Kidney (tissue), 14 donors: ENCODE data around the gene SLC12A7. TPM values are rescaled to one million over a fixed set of nuclear protein-coding genes. Genes with fewer than 3 reads are reported as not detected.
A peak's percentile ranks its signal among the peaks of the same experiment; 100 is the strongest.

Experiments
- DNase-seq, 5 donors: peaks; one replicate each; pipeline ENCODE4 v3.0.0-alpha.2; 2013 to 2020
- FAIRE-seq: peaks from 2 replicates; lab custom pipeline; 2012; peaks lifted over from hg19 to GRCh38; lab: Jason Lieb, UNC
- H3K27ac ChIP-seq, 2 donors: one replicate each; pipeline ENCODE4 v1.7.0; 2013; ENCODE audit warnings: low read depth in 2 of 2, low read length in 2 of 2, inconsistent platforms in 1 of 2
- H3K27me3 ChIP-seq: one replicate; pipeline ENCODE4 v1.7.1; 2013; ENCODE audit warnings: low read length, inconsistent platforms; ENCODE audit not compliant: control insufficient read depth, insufficient read depth
- H3K36me3 ChIP-seq, 3 donors: one replicate each; pipeline versions ENCODE4 v1.7.0 to v1.7.1; 2013; ENCODE audit warnings: low read length in 3 of 3, control low read depth in 1 of 3, inconsistent platforms in 1 of 3; ENCODE audit not compliant: insufficient read depth in 3 of 3, control insufficient read depth in 2 of 3
- H3K4me1 ChIP-seq, 3 donors: one replicate each; pipeline versions ENCODE4 v1.7.0 to v1.7.1; 2013; ENCODE audit warnings: low read length in 3 of 3, inconsistent platforms in 1 of 3, low read depth in 1 of 3; ENCODE audit not compliant: control insufficient read depth in 2 of 3, insufficient read depth in 2 of 3
- H3K4me3 ChIP-seq, 3 donors: one replicate each; pipeline versions ENCODE4 v1.7.0 to v1.8.1; 2013; ENCODE audit warnings: low read length in 3 of 3, control low read depth in 1 of 3, inconsistent platforms in 1 of 3
- H3K9ac ChIP-seq, 3 donors: one replicate each; pipeline versions ENCODE4 v1.7.0 to v1.7.1; 2013; ENCODE audit warnings: low read length in 3 of 3, control low read depth in 1 of 3, inconsistent platforms in 1 of 3
- H3K9me3 ChIP-seq, 3 donors: one replicate each; pipeline versions ENCODE4 v1.7.0 to v1.7.1; 2013; ENCODE audit warnings: low read length in 3 of 3, control low read depth in 1 of 3, inconsistent platforms in 1 of 3; ENCODE audit not compliant: control insufficient read depth in 2 of 3, insufficient read depth in 1 of 3
- intact Hi-C: fragments of 100-400 bp; cut with DNase I; formaldehyde crosslinking; loops from one replicate; pipeline ENCODE4 v1.11.1; 2022
- polyA plus RNA-seq: library from polyadenylated mRNA; stranded (reverse); fragments of 350-450 nt; fragmentation: Illumina TruSeq; extraction: RNeasy Lipid Tissue Mini Kit (QIAGEN cat#74804); gene quantifications from one replicate; pipeline ENCODE4 v1.2.3, GENCODE V29; 2014; ENCODE audit warnings: low read depth, low replicate concordance; ENCODE audit not compliant: insufficient read depth
- total RNA-seq: library from RNA; stranded (reverse); fragmentation: NEBNext Ultra II Directional; extraction: Animal tissue kit (Norgen Biotek cat#: 25700); gene quantifications from one replicate; pipeline ENCODE4 v1.2.1, GENCODE V29; 2021
- TF ChIP-seq, protein P1 (sequence below): IDR thresholded peaks from 3 replicates; pipeline ENCODE4 v1.5.1; 2012; ENCODE audit warnings: mild to moderate bottlenecking, moderate library complexity, borderline replicate concordance; ENCODE audit not compliant: insufficient read depth; ENCODE audit errors: extremely low read depth
- donor health status: control.
- donor health status: control.
- donor health status: control.
- donor health status: control.
- donor health status: control.
- donor health status: DM: yes; HTN: yes; CAD: no.
- donor health status: Normal renal cell carcinoma (clear cell type).

SLC12A7 gene
- total and polyA plus RNA-seq, 2 donors from 2014 or later: 28.2 to 92.9 TPM

DNA sequence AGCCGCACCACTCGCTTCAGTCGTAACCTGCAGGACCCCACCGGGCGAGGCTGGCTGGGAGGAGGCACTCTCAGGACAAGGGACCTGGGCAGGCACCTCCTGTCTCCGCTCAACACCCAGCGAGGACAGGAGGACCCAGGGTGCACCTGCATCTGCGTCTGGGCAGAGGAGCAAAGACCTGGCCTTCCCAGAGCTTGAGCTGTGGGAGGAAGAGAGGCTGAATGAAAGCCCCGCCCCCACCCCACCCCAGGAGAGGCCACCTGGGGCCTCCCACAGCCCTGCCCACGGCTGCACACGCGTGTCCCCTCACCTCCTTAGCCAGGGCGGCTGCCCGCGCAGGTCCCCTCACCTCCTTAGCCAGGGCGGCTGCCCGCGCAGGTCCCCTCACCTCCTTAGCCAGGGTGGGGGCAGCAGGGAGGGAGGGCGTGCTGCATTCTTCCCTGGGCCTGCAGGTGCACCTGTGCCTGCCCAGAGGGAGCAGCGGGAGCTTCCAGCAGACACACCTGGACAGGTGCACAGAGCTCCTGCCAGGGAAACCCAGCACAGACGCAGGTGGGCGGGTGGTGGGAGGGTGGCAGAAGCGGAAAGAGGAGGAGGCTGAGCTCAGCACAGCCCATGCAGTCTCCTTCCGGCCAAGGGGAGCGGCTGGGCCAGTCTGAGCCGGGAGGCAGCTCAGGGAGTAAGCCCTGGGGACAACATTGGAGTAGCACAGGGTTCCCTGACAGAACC lies 18.5 kb upstream of the SLC12A7 start:
- no peaks in the 10 kb centered on the region for H3K36me3 ChIP-seq
- DNase-seq: peak; percentile 78 to 93 (median 85)
- TF ChIP-seq, protein P1, sequence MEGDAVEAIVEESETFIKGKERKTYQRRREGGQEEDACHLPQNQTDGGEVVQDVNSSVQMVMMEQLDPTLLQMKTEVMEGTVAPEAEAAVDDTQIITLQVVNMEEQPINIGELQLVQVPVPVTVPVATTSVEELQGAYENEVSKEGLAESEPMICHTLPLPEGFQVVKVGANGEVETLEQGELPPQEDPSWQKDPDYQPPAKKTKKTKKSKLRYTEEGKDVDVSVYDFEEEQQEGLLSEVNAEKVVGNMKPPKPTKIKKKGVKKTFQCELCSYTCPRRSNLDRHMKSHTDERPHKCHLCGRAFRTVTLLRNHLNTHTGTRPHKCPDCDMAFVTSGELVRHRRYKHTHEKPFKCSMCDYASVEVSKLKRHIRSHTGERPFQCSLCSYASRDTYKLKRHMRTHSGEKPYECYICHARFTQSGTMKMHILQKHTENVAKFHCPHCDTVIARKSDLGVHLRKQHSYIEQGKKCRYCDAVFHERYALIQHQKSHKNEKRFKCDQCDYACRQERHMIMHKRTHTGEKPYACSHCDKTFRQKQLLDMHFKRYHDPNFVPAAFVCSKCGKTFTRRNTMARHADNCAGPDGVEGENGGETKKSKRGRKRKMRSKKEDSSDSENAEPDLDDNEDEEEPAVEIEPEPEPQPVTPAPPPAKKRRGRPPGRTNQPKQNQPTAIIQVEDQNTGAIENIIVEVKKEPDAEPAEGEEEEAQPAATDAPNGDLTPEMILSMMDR: no peak
- H3K27me3 ChIP-seq: no peaks in the 10 kb centered on the region
- no peaks in the 10 kb centered on the region for H3K9me3 ChIP-seq
- H3K4me3 ChIP-seq: no peak overlapping the region
- intact Hi-C loops: no loop called here
- H3K9ac ChIP-seq: no peak overlapping the region
- no peak for FAIRE-seq
- H3K4me1 ChIP-seq: peaks cover 0 to 9% (median 0%) of the 10 kb centered on the region in 3 donors
- peak overlapping the region in 1 of 2 donors; percentile 20 for H3K27ac ChIP-seq

DNA sequence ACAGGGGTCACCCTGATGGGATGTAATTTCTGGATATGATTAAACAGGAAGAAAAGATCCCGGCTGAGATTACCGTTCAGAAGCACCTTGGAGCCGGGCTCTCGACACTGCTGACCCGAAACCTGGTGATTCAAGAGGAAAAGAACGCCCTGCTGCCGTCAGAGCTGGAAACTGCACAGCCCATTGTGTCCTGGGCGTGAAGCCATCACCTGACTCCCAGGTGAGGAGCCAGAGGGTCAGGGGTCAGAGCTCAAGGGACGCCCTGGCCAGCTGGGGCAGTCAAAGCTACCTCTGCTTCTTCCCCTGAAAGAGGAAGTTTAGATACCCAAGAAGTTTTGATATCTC lies 17.8 kb upstream of the SLC12A7 start:
- FAIRE-seq: no peak
- intact Hi-C loops: no loop called here
- H3K27me3 ChIP-seq: no peaks in the 10 kb centered on the region
- H3K9me3 ChIP-seq: no peaks in the 10 kb centered on the region
- DNase-seq: peak in 2 of 5 donors; percentile 52 to 88
- H3K4me3 ChIP-seq: no peak overlapping the region
- TF ChIP-seq, protein P1: no peak
- no peak overlapping the region for H3K9ac ChIP-seq
- H3K27ac ChIP-seq: peak overlapping the region in 1 of 2 donors; percentile 20
- no peaks in the 10 kb centered on the region for H3K36me3 ChIP-seq
- H3K4me1 ChIP-seq: peaks cover 0 to 9% (median 0%) of the 10 kb centered on the region in 3 donors

DNA sequence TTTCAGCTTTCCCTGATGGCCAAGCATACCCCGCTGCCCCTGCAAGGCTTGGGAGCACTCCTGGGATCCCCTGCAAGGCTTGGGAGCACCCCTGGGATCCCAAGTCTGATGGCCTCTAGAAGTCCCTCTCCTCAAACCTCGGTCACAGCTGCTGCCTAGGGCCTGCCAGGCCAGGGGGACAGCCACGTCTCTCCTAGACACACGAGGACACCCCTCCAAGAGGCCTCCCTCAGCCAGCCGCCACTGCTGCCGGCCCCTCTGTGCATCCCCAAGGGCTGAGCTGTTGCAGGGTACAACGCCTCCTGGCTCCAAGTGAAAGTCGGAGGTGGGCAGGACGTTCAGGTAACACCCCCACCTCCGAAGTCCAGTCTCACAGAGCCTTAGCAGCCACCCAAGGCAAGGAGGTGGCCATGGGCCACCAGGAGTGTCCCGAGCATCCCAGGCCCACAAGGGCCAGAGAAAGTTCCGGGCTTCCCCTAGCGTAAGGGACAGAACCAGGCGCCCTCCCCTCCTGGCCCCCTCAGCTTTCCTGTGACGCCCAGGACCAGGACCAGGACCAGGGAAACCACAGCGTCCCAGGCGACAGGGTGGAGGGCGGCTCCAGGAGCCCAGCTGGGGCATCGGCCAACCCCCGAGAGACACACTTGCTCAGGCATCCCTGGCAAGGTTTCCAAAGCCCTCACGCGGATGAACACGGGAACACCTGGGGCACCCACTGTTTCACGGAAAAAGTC lies 17.3 kb upstream of the SLC12A7 start:
- Histone ChIP-seq H3K36me3 (no peaks in the 10 kb centered on the region), H3K4me3 (no peak overlapping the region), H3K4me1 (peaks cover 0 to 9% (median 0%) of the 10 kb centered on the region in 3 donors), H3K27me3 (no peaks in the 10 kb centered on the region), H3K9ac (no peak overlapping the region), H3K27ac (no peak overlapping the region), H3K9me3 (no peaks in the 10 kb centered on the region)
- TF ChIP-seq, protein P1: no peak
- DNase-seq (peak in 1 of 5 donors; percentile 85), FAIRE-seq (no peak)
- intact Hi-C loops: no loop called here
